Right atrium auricular region (tissue), 2 donors: Measurements from ENCODE around the gene PRTFDC1. TPM values are rescaled to one million over a fixed set of nuclear protein-coding genes. Genes with fewer than 3 reads are reported as not detected.

Experiments used
- DNase-seq: peaks from one replicate; pipeline ENCODE4 v3.0.0-alpha.2; 2019; ENCODE audit warnings: low spot score
- H3K27ac ChIP-seq, 2 donors: fragments of 200-600 bp; sonication (generic); 1 replicate in 1 of 2; 2 replicates in 1 of 2; pipeline ENCODE4 v1.5.1; 2016 to 2019
- H3K27me3 ChIP-seq, 2 donors: fragments of 200-600 bp; sonication (generic); one replicate each; pipeline versions ENCODE4 v1.5.1 to v1.6.0; 2017 to 2019
- H3K36me3 ChIP-seq: fragments of 200-600 bp; sonication (generic); one replicate; pipeline ENCODE4 v1.5.1; 2016
- H3K4me1 ChIP-seq, 2 donors: fragments of 200-600 bp; sonication (generic); one replicate each; pipeline versions ENCODE4 v1.5.1 to v1.6.0; 2017 to 2019
- H3K4me3 ChIP-seq, 2 donors: fragments of 200-600 bp; sonication (generic); 1 replicate in 1 of 2; 2 replicates in 1 of 2; pipeline ENCODE4 v1.5.1; 2017 to 2019; ENCODE audit warnings: mild to moderate bottlenecking in 1 of 2, moderate library complexity in 1 of 2
- H3K9me3 ChIP-seq, 2 donors: fragments of 200-600 bp; sonication (generic); one replicate each; pipeline ENCODE4 v1.5.1; 2019
- total RNA-seq, 2 donors: library from RNA; depleted of rRNA; stranded (reverse); fragments of >200 nt; gene quantifications; one replicate each; pipeline ENCODE4 v1.1.0, GENCODE V29; 2016
- TF ChIP-seq, protein P1 (sequence below), 2 donors: fragments of 200-600 bp; sonication (generic); IDR thresholded peaks; one replicate each; pipeline ENCODE4 v1.5.1; 2019; ENCODE audit warnings: antibody characterized with exemption in 2 of 2

PRTFDC1 gene
- total RNA-seq, 2 donors from 2014 or later, result 4.0 to 5.6 TPM

DNA sequence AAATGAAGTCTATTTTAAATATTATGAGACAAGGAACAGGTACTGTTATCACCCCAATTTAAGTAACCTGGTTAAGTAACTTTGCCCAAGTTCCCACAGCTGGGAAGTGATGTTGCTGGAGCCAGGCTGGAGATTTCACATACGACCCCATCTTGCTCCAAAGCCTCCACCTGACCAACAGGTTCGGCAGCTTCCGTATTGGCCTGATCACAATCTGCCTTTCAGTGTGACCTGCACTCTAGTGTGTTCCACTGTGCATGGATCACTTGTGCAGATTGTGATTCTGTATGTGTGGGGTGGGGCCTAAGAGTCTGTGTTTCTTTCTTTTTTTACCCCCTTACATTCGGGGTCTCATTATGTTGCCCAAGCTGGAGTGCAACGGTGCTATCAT, 66.1 kb downstream of the PRTFDC1 start:
- DNase-seq, result no peak
- Histone ChIP-seq H3K9me3 (no peaks in the 10 kb centered on the region), H3K4me1 (no peaks in the 10 kb centered on the region), H3K4me3 (no peak overlapping the region), H3K36me3 (no peaks in the 10 kb centered on the region), H3K27me3 (no peaks in the 10 kb centered on the region), H3K27ac (no peak overlapping the region)
- TF ChIP-seq, protein P1, sequence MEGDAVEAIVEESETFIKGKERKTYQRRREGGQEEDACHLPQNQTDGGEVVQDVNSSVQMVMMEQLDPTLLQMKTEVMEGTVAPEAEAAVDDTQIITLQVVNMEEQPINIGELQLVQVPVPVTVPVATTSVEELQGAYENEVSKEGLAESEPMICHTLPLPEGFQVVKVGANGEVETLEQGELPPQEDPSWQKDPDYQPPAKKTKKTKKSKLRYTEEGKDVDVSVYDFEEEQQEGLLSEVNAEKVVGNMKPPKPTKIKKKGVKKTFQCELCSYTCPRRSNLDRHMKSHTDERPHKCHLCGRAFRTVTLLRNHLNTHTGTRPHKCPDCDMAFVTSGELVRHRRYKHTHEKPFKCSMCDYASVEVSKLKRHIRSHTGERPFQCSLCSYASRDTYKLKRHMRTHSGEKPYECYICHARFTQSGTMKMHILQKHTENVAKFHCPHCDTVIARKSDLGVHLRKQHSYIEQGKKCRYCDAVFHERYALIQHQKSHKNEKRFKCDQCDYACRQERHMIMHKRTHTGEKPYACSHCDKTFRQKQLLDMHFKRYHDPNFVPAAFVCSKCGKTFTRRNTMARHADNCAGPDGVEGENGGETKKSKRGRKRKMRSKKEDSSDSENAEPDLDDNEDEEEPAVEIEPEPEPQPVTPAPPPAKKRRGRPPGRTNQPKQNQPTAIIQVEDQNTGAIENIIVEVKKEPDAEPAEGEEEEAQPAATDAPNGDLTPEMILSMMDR (IDR thresholded peaks at IDR 0.05), result no peak

DNA sequence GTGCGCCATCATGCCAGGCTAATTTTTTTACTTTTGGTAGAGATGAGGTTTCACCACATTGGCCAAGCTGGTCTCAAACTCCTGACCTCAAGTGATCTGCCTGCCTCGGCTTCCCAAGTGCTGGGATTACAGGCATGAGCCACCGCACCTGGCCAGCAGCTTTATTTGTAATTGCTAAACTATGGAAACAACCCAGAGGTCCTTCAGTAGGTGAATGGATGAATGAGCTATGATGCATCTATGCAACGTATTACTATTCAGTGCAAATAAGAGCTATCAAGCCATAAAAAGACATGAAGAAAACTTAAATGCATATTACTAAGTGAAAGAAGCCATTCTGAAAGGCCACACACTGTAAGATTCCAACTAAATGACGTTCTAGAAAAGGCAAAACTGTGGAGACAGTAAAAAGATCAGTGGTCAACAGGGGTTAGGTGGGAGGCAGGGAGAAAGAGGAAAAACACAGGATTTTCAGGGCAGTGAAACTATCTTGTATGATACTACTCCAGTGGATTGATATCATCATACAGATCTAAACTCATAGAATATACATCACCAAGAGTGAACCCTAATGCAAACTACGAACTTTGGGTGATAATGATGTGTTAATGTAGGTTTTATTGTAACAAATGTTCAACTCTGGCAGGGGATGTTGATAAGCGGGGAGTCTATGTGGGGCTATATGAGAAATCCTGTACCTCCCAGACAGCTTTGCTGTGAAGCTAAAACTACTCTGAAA, 66.7 kb downstream of the PRTFDC1 start:
- Histone ChIP-seq H3K27ac (no peak overlapping the region), H3K4me1 (no peaks in the 10 kb centered on the region), H3K27me3 (no peaks in the 10 kb centered on the region), H3K36me3 (no peaks in the 10 kb centered on the region), H3K4me3 (no peak overlapping the region), H3K9me3 (no peaks in the 10 kb centered on the region)
- DNase-seq, result no peak
- TF ChIP-seq, protein P1 (IDR thresholded peaks at IDR 0.05), result no peak

DNA sequence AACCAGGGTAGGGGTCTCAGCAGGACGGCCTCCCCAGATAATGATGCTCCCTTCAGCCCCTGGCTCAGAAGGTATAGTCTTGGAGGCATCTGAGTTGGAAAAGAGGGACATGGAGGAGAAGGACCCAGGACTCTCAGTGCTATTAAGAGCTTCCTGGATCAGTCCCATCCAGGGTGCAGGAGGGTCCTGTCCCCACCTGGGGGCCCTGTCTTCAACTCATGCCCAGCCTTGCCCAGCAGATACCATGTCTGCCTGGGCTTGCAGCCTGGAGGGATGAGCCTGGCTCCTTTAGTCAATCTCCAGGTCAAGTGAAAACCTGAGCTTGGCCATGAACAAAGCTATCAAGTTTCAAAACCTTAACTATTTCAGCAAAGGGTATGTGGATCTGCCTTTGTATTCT, 67.6 kb downstream of the PRTFDC1 start:
- H3K27ac ChIP-seq, result no peak overlapping the region
- TF ChIP-seq, protein P1 (IDR thresholded peaks at IDR 0.05), result no peak
- H3K4me3 ChIP-seq, result no peak overlapping the region
- DNase-seq, result no peak
- no peaks in the 10 kb centered on the region for H3K27me3 ChIP-seq
- H3K36me3 ChIP-seq, result no peaks in the 10 kb centered on the region
- H3K9me3 ChIP-seq, result no peaks in the 10 kb centered on the region
- no peaks in the 10 kb centered on the region for H3K4me1 ChIP-seq

DNA sequence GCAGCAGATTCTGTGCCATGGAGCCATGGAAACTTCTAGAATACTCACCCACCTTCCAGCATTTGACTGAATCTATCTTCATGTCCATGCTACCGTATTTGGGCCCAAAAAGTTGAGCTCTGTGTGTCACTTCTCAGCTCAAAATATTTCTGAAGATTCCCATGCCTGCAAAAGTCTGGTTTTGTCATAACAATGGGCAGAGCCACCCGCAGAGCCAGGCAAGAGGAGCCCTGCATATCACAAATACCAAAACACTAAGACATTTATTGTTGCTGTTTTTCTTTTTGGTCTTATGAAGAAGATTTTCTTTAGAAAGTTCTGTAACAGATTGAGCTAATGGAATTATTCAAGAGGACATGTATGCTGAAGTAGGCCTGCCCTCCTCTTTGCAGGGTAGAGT, 68.1 kb downstream of the PRTFDC1 start:
- Histone ChIP-seq H3K36me3 (no peaks in the 10 kb centered on the region), H3K27me3 (no peaks in the 10 kb centered on the region), H3K9me3 (no peaks in the 10 kb centered on the region), H3K27ac (no peak overlapping the region), H3K4me1 (no peaks in the 10 kb centered on the region), H3K4me3 (no peak overlapping the region)
- TF ChIP-seq, protein P1 (IDR thresholded peaks at IDR 0.05), result no peak
- no peak for DNase-seq

DNA sequence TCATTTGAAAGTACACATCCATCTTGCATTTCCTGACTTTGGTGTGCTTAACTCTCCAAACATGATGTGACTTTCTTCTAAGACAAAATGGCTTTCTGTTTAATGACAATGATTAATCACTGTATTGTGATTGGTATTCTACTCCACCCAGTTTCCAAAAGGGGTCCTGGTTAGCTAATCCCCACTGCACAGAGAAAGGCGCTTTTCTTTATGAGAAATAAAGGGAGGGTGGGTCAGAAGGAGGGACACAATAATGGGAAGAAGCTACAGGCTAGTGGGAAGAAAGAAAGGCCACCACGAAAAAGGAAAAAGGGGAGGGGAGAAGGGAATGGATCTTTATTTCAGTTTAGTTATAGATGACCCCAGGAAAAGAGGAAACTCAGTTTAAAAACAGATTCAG, 69.2 kb downstream of the PRTFDC1 start:
- no peaks in the 10 kb centered on the region for H3K9me3 ChIP-seq
- no peak overlapping the region for H3K27ac ChIP-seq
- no peaks in the 10 kb centered on the region for H3K36me3 ChIP-seq
- no peaks in the 10 kb centered on the region for H3K27me3 ChIP-seq
- no peak for DNase-seq
- H3K4me1 ChIP-seq, result no peaks in the 10 kb centered on the region
- TF ChIP-seq, protein P1 (IDR thresholded peaks at IDR 0.05), result no peak
- no peak overlapping the region for H3K4me3 ChIP-seq
